Posterior vena cava (tissue), 2 donors: Measurements from ENCODE around the gene TIGD3. TPM values are rescaled to one million over a fixed set of nuclear protein-coding genes. Genes with fewer than 3 reads are reported as not detected.
A peak's percentile ranks its signal among the peaks of the same experiment; 100 is the strongest.
"Not testable (repeated sequence)": the region's sequence is repeated elsewhere in the genome, so short reads cannot be mapped to it uniquely, and the experiment has no call there.

ENCODE experiments used
- DNase-seq: peaks from one replicate; pipeline ENCODE4 v3.0.0-alpha.2; 2020; ENCODE audit warnings: low spot score
- intact Hi-C, 2 donors: fragments of 100-400 bp; cut with DNase I; formaldehyde crosslinking; loops; one replicate each; pipeline versions ENCODE4 v1.14.1 to v1.14.2; 2022 to 2023
- total RNA-seq, 2 donors: library from RNA; stranded (reverse); fragmentation: NEBNext Ultra II Directional; extraction: Animal tissue kit (Norgen Biotek cat#: 25700); gene quantifications; one replicate each; pipeline ENCODE4 v1.2.1, GENCODE V29; 2021
- donor health status: DM: yes; HTN: yes; CAD: no.
- donor health status: DM: yes; HTN: yes; CAD: no.

TIGD3 gene
- total RNA-seq, 2 donors from 2014 or later: not detected

DNA sequence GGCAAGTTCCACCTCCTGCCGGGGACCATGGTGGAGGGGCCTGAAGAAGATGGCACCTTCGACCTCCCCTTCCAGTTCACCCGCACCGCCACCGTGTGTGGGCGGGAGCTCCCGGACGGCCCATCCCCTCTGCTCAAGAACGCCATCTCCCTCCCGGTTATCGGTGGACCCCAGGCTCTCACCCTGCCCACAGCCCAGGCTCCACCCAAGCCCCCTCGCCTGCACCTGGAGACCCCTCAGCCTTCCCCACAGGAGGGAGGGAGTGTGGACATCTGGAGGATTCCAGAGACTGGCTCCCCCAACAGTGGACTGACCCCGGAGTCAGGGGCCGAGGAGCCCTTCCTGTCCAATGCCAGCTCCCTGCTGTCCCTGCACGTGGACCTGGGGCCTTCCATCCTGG lies 33.5 kb upstream of the TIGD3 start:
- no peak for DNase-seq
- intact Hi-C loops: no loop called here

GRCh38 chr11:65321828-65322485 lies 32.6 kb upstream of the TIGD3 start:
- intact Hi-C loops: no loop called here
- no peak for DNase-seq

GRCh38 chr11:65323813-65324212 lies 30.7 kb upstream of the TIGD3 start:
- DNase-seq: no peak
- intact Hi-C loops: no loop called here

DNA sequence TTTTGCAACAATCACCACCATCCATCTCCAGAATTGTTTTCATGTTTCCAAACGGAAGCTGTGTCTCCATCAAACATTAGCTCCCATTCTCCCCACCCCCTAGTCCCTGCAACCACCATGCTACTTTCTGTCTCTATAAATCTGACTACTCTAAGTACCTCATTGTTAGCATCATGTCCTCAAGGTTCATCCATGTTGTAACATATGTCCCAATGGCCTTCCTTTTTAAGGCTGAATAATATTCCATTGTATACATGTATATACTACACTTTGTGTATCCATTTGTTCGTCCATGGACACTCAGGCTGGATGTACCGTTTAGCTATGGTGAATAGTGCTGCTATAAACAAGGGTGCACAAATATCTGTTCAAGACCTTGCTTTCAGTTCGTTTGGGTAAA lies 29.1 kb upstream of the TIGD3 start:
- intact Hi-C loops: no loop called here
- no peak for DNase-seq

DNA sequence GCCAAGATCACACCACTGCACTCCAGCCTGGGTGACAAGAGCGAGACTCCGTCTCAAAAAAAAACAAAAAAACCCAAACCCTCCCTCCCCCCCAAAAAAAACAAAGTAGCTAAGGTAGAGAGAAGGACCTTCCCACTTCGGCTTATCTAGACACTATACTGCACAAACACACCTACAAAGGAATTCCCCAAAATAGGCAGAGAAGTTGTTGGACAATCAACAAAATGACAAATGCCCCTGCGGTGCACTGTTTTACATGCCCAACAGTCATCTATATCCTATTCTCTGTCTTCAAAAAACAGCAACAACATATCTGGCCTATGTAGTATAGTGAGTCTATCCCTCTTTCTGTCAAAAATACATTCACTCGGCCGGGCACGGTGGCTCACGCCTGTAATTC lies 27.5 kb upstream of the TIGD3 start:
- intact Hi-C loops: no loop called here
- DNase-seq: no peak

GRCh38 chr11:65329478-65329877 lies 25.1 kb upstream of the TIGD3 start:
- intact Hi-C loops: no loop called here
- no peak for DNase-seq

DNA sequence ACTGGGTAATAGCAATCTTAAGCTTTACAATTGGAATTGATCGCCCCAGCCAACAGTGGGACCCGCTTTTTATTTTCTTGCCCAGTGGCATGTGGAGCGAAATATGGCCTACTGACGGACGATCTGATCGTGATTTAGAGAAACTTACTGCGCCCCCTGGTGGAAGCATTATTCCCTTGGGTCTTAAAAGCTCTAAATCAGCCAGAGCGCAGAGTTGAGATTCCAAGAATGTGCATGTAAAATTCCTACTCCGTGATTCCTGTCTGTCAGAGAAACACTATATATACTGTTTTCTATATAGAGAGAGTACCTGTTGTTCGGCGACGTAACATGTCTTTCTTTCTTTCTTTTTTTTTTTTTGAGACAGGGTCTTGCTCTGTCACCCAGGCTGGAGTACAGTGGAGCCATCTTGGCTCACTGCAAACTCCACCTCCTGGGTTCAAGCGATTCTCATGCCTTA lies 24.6 kb upstream of the TIGD3 start:
- intact Hi-C loops: no loop called here

DNA sequence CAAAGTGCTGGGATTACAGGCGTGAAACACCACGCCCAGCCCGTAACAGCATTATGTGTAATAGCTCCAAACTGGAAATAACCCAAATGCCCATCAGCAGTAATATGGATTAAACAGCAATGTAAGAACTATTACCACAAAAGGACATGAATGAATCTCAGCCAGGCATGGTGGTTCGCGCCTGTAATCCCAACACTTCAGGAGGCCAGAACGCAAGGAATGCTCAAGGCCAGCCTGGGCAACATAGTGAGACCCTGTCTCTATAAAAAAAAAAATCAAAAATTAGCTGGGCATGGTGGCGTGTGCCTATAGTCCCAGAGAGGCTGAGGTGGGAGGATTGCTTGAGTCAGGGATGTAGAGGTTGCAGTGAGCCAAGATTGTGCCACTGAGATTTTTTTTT lies 24.0 kb upstream of the TIGD3 start:
- intact Hi-C loops: no loop called here
- no peak for DNase-seq

More for the DNA sequence above, 24.6 kb upstream of the TIGD3 start:
- DNase-seq: peak; percentile 87

DNA sequence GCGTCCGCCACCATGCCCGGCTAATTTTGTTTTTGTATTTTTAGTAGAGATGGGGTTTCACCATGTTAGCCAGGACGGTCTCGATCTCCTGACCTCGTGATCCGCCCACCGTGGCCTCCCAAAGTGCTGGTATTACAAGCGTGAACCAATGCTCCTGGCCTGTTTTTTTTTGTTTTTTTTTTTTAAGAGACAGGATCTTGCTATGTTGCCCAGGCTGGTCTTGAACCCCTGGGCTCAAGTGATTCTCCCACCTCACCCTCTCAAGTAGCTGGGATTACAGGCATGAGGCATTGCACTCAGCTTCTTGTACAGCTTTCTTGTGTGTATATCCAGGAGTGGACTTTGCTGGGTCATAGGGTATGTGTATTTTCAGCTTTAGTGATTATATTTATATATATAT lies 22.0 kb upstream of the TIGD3 start:
- DNase-seq, intact Hi-C loops: not testable (repeated sequence)

- DNase-seq: no peak
- intact Hi-C loops: no loop called here
Measured at GRCh38 chr11:65334696-65335295, 19.8 kb upstream of the TIGD3 start.

DNA sequence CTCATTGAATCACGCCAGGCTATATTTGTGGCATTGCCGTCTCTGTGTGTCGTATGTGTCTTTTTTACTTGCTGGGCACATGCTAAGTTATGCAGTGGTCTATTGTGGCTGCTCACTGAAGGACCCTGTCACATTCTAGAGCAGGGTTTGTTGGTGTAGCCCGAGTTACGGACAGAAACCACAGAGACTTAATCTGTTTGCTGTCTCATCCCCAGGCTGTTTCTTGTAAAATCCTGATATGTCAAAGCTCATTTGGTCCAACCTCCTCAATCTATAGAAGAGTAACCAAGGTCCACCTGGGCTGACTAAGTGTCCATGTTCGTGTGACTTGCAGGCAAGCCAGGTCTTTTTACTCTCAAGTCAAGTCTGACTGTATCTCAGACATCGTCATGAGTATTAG lies 15.9 kb upstream of the TIGD3 start:
- no peak for DNase-seq
- intact Hi-C loops: no loop called here

- DNase-seq: no peak
- intact Hi-C loops: no loop called here
Measured at GRCh38 chr11:65340226-65340625, 14.3 kb upstream of the TIGD3 start.

DNA sequence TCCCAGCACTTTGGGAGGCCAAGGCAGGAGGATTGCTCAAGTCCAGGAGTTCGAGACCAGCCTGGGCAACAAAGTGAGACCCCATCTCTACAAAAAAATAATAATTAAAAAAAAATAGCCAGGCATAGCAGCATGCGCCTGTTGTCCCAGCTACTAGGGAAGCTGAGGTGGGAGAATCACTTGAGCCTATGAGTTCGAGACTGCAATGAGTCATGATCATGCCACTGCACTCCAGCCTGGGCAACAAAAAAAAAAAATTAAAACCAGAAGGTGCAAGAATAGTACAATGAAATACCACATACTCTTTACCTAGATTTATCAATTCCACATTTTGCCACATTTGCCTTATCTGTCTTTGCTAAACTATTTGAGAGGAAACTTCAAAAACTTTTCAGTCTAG lies 12.7 kb upstream of the TIGD3 start:
- intact Hi-C loops: no loop called here
- DNase-seq: no peak

- intact Hi-C loops: no loop called here
- DNase-seq: no peak
Measured at GRCh38 chr11:65351511-65351910, 3.0 kb upstream of the TIGD3 start.

GRCh38 chr11:65352783-65353182 lies 1.8 kb upstream of the TIGD3 start:
- no peak for DNase-seq
- intact Hi-C loops: no loop called here

DNA sequence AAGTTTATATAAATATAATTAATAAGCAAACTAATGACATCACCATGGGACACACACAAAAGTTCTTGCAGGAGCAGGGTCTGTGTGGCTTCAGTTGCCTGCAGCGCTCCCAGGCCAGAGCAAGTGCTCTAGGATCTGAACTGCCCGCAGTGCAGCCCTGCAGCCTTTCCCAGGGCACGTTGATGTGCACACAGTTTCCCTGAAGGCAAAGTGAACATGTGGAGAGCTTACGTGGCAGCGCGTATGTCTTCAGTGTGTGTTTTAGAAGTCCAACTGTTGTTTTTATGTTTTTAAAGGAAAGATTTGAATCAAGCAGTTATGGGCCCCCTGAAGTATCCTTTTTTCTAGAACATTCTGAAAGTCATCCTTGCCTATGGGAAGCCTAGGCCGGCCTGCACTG lies 1.2 kb upstream of the TIGD3 start:
- intact Hi-C loops: no loop called here
- DNase-seq: no peak

GRCh38 chr11:65353900-65354264 lies 669 bp upstream of the TIGD3 start:
- intact Hi-C loops: no loop called here
- DNase-seq: no peak

- intact Hi-C loops: no loop called here
- DNase-seq: no peak
Measured at GRCh38 chr11:65355013-65355775, 643 bp downstream of the TIGD3 start.

DNA sequence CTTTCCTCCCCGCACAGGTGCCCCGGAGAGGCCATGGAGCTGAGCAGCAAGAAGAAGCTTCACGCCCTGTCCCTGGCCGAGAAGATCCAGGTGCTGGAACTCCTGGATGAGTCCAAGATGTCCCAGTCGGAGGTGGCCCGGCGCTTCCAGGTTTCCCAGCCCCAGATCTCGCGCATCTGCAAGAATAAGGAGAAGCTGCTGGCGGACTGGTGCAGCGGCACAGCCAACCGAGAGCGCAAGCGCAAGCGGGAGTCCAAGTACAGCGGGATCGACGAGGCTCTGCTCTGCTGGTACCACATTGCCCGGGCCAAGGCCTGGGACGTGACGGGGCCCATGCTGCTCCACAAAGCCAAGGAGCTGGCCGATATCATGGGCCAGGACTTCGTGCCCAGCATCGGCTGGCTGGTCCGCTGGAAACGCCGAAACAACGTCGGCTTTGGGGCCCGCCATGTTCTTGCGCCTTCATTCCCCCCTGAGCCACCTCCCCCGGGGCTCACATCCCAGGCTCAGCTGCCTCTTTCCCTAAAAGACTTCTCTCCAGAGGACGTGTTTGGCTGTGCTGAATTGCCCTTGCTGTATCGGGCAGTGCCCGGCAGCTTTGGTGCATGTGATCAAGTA lies 1.3 kb downstream of the TIGD3 start:
- peak; percentile 88 for DNase-seq
- intact Hi-C loops: no loop called here

DNA sequence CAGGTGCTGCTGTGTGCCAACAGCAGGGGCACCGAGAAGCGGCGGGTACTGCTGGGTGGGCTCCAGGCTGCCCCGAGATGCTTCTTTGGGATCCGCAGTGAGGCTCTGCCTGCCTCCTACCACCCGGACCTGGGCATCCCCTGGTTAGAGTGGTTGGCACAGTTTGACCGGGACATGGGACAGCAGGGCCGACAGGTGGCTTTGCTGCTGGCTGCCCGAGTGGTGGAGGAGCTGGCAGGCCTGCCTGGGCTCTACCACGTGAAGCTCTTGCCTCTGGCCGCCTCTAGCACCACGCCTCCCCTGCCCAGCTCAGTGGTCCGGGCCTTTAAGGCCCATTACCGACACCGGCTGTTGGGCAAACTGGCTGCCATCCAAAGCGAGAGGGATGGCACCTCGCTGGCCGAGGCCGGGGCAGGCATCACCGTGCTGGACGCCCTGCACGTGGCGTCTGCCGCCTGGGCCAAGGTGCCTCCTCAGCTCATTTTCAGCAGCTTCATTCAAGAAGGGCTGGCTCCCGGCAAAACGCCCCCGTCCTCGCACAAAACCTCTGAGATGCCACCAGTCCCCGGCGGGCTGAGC lies 1.9 kb downstream of the TIGD3 start:
- intact Hi-C loops: no loop called here

More for the DNA sequence above, 1.9 kb downstream of the TIGD3 start:
- DNase-seq: peak; percentile 84
